Suppressor macrophage (primary cell): ENCODE measurements around the gene MAMLD1.

Experiments
- DNase-seq, 4 experiments: peaks; one replicate each; pipeline ENCODE4 v3.0.0-alpha.2; 2020 to 2022

MAMLD1 gene

DNA sequence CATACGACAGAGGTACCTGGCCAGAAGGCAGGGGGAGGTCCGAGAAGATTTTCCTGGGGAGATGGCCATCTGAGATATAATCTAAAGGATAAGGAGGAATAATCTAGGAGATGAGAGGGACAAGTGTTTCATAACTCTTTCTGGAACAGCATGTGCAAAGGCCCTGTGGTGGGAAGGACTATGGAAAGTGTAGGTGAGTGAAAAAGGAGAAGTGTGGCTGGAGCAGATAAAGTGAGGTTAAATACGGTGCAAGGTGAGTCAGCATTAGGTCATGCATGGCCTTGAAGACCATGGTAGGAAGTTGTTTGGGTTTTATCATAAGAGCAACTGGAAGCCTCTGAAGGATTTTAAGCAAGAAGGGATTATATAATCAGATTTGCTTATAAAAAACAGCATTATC is 170.7 kb downstream of the MAMLD1 start:
- DNase-seq = no peak

DNA sequence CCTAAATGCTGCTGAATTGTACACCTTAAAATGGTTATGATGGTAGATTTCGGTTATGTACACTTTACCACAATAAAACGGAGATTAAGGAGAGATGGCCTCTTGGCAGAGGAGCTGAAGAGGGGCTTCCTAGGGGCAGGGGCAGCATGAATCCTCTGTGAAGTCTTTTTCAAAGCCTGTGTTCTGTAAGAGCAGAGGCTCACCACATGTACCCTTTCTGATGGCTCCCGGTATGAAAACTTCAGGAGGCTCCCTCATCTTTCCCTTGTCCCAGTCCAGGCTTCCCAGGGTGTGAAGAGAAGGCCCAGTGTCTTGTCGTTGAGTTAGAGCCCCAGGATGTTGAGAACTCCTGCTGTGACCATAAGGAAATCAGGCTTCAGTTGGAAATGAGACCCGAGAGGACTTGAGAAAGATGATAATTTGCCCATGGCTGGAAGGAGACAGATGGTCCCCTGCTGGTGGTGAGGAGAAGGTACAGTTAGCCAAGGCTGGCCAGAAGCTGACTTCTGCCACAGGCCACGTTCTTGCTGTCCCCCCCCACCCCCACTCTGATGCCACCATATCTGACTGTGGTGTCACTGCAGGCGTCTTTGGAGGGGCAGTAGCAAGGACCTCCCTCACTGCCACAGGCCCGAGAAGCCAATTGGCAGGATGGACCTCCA is 173.5 kb downstream of the MAMLD1 start:
- DNase-seq = peak in 2 of 4 experiments; percentile 14 to 31

DNA sequence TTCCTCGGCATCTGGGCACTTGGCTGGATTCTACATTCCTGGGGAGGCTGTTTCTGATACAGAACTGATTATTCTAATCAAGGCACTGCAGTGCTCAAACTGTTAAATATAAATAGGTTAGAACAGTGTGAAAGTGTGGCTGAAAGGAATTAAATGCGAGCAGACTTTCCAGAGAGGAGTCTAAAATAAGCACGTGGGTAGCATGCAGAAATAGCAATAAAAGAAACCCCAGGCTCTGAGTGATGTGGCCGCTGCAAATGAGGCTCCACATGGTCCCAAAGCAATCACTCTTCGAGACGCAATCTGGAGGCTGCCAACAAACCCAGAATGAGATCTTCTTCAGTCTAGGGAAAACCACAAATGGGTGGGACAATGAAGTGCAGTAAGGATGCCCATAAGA is 174.7 kb downstream of the MAMLD1 start:
- no peak for DNase-seq

DNA sequence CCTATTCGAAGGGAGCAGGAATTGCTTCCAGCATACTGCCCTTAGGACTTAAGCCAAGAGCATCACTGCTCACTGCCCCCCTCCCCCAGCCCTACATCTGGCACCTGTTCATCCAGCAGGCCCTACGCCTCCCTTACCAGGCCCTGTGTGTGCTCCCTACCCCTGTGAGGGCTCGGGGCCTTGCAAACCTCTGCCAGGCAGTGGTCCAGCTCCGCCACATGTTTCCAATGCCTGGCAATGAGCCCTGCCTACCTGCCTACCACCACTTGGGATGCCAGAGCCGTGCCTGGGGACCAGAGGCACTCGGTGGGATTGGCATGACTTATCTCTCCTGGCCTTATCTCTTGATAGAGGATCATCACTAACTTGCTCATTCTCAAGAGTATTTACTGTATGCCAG is 177.8 kb downstream of the MAMLD1 start:
- no peak for DNase-seq

DNA sequence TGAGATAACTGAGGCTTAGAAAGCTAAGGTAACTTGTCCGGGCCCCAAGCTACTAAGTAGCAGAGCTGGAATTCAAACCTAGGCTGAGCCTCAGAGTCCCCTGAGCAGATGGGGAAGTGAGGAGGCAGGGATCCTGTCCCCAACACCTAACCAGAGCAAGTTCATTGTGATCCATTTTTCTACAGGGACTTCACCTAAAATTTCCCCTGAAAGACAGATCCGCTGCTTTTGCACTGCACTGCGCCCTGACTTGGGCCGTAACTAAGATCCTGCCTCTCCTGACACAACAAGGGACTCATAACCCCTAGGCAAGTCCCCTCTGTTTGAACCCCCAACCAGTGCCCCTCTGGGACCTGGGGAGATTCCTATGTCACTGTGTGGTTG is 179.7 kb downstream of the MAMLD1 start:
- DNase-seq = no peak

DNA sequence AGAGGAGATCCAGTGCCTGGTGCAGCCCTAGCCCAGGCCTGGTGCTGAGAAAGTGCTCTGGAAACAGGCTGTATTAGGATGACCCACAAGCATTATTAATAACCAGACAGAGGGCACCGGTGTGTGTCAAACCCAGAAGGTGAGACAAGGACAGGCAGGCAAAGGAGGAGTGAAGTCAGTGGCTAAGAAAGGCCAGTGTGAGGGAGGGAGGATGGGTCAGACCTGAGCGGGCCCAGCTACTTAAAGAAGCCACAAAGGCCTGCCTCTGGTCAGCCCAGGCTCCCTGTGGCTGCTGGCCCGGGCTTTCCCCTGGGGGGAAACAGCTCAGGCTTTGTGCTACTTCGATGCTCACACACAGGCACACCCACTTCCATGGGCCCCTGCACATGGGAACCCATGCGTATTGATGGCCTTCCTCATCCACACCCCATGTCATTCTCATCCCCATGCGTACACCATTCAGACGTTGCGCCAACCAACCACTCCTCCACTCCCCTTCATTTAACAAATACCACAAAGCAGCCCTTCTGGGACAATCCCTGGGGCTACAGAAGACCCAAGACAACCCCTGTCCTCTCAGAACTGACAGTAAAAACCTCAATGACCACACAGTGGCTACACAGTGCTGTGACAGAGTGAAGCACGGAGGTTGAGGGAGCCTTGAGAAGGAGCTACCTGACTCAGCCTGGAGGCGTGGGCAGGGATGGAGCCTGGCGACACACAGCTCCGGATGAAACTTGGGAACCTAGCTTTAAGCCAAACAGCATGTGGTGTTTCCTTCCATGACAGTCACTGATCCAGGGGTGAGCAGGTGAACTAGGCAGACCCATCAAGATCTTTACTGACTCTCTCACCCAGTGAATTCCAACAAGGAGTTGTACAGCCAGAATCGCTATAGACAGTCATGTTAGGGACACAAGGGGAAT is 180.4 kb downstream of the MAMLD1 start:
- DNase-seq = no peak

DNA sequence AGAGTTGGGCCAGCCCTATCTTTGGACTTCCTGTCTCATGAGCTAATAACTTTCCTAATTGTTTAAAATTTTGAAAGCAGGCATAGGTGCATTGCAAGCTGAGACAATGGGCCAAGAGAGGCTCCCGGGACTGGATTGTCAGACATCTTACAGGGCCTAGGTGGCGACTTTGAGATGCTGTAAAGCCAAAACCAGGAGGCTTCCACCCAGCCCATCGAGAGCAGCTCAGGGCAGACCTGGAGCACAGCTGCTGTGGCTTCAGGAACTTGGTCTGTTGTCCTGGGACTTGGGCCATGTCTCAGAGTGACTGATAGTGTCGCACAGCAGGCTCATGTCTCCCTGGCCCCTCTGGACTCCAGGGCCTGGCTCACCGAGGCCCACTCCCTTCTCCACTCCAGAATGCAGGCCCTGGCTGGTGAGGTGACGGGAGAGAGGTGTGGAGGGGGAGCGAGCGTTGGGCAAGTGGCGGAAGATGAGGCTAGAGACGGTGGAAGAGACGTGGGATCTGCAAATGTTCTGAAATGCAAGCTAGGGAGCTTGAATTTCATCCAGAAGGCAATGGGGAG is 181.2 kb downstream of the MAMLD1 start:
- no peak for DNase-seq

DNA sequence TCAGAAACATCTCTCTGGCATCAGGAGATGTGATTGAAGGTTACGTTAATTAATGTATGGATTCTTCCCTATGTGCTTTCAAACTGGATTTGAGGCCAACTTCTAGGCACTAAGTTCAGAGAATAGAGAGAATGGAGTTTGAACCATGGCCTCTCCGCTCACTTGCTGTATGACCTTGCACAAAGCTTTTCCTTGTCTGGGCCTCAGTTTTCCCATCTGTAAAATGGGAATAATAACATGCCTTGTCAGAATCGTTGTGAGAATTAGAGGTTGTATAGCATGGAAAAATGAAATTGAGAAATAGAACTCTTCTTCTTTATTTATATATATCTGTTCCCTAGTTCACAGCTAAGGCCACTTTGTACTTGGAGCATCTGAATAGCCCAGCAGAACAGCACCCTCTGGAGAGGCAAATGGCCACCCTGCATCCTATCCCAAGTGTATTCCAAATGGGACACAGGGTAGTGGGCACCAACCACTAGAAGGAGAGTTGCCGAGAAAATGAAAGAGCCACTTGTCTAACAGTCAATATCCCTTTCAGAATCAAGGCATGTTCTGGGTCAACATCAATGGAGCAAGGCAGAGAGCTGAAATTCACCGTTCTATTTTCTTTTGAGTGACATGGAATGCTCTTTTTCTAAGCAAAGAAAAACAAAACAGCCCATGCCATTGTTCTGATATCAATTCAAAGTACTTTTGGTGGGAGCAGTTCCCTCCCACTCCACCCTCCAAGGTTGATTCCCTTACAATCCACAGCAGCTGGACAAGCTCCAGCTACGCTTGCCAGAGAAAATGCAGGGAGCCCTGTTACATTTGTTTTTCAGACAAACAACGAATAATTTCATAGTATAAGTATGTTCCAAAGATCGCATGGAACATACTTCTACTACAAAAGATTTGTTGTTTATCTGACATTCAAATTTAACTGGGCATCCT is 182.0 kb downstream of the MAMLD1 start:
- DNase-seq = no peak

DNA sequence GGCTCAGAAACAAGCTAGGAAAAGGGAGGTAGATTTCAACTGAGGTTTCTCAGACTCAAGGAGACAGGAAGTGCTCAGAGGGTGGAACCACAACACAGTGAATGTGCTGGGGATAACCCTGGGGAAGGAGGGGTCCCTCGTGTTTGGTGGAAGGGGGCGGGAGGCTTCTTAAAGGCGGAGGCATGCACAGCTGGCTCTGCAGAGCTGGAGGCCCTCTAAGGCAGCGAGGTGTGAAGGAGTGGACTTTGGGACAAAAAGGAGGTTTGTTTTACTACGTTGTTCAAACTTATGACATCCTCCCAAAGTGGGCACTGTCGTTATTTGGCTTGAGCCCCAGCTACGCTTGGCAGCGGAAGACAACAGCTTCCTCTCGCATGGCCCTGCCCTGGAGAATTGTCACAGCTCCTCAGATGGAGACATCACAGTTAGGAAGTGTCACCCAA is 183.6 kb downstream of the MAMLD1 start:
- peak in 3 of 4 experiments; percentile 11 to 17 (median 14) for DNase-seq

DNA sequence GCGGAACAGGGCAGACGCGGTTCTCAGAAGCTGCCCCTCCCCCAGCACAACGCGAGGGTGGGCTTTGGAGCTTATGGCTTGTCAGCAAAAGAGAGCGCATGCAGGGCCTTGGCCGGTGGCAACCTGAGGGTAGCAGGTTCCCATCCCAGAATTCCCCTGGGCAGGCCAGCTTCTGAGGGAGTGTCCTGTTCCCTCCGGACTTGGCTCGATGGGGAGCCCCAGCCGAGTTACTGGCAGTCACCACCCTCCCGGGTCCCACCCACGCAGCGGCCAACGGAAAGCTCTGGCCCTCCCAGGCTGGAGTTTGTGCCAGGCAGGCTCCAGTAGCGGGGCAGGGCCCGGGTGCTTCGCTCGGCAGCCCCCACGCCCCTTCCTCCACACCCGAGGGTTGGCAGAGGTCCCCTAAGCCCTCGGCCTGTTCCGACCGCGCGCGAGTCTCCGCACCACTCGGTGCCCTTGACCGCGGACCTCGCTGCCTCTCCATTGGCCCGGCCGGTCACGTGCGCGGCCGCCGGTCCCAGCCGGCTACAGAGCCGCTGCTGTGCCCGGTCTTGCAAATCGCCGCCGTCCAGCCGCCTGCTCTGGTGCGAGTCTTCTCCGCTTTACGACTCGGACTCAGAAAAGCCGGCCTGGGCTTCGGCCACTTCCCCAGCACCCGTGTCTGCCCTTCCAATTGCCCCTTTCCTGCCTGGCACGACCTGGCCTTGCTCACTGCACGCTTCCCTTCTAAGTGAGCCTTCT is 184.4 kb downstream of the MAMLD1 start:
- peak; percentile 43 to 80 (median 64) for DNase-seq

DNA sequence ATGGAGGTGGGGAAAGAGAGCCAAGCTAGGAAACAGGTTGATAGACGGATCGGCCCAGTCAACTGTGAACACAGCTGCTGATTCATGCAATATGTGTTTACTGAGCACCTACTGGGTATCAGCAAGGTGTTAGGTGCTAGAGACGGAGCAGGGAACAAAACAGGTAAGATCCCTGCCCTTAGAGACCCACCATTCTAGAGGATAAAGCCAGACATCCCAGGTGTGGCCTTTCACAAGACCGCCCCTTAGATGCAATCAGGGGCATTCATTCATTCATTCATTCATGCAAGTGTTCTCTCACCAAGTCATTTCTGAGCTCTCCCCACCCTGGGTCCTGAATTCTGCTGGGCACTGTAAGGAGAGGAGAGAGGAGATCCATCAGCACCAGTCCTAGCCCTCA is 185.1 kb downstream of the MAMLD1 start:
- DNase-seq = no peak

DNA sequence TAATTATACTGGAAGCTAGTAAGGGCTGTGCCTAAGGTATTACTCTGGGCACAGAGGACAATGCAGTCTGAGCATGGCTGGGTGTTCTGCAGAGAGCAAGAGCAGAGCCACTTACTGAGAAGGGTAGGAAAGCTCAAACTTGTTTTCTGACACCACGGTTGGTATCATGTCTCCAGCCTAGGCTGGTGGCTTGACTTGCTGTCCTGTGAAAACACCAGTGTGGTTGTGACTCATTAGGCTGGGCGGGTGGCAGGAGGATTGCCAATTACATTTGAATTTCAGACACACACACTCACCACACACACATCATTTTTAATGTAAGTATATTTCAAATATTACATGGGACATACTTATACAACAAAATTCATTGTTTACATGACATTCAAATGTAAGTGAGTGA is 185.6 kb downstream of the MAMLD1 start:
- DNase-seq = peak; percentile 13 to 35 (median 30)

DNA sequence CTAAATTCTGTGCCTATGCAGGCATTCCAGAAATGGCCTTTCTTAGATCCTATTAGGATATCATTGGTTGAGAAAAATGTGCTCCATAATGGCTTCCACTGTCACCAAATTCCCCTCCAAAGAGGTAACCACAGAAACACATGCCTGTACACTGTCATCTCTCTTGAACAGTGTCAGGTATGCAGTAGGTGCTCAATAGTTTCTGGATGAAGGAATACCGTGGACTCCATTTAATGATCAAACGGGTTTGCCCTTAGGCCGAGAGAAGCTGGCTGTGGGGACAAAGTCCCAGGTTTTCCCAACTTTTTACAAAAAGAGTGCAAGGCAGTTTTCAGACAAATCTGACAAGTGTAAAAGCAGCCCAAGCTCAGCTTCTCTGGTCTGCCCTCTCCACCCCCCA is 188.8 kb downstream of the MAMLD1 start:
- DNase-seq = no peak

DNA sequence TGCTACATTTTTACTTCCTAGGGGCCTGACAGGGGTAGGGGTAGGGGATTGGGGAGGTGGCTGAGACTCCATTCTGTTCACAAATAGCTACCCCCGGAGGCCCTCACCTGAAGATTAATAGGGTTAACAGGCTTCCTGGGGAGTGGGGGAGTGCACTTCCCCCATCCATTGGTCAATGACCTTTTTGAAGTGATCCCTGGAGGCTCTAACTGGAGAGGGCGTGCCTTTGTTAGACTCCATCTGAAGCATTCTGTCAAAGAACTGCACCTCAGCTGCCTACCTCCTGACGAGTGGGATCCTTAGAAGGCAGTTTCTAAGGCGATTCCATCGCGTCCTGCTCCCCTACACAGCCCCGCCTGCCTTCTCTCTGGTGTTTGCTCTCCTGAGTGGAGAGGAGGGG is 195.3 kb downstream of the MAMLD1 start:
- no peak for DNase-seq
